HL-60 (cell line): ENCODE data around the gene TCF19.

Experiments used
- DNase-seq, 2 experiments: peaks; one replicate each; pipeline ENCODE4 v3.0.0-alpha.2; 2010 to 2020; ENCODE audit warnings: low read depth in 1 of 2, low spot score in 1 of 2
- H3K27ac ChIP-seq: fragments of 250-450 bp; sonication (Bioruptor Pico); replicated peaks from 2 replicates; pipeline ENCODE4 v1.5.1; 2020; ENCODE audit warnings: mild to moderate bottlenecking, moderate library complexity
- H3K27me3 ChIP-seq: fragments of 250-450 bp; sonication (Bioruptor Pico); 2 replicates; pipeline ENCODE4 v1.5.1; 2021; ENCODE audit warnings: mild to moderate bottlenecking, moderate library complexity; ENCODE audit not compliant: insufficient read depth, poor library complexity, severe bottlenecking
- H3K4me3 ChIP-seq: replicated peaks from 2 replicates; pipeline ENCODE4 v1.5.1; 2011; ENCODE audit warnings: mild to moderate bottlenecking, control low read depth, low read length; ENCODE audit not compliant: insufficient read depth
- CTCF ChIP-seq: IDR thresholded peaks from one replicate; pipeline ENCODE4 v1.5.1; 2011; ENCODE audit warnings: low read length, control low read depth, inconsistent platforms; ENCODE audit not compliant: insufficient read depth
- GABPA ChIP-seq: IDR thresholded peaks from 2 replicates; pipeline ENCODE4 v1.6.1; 2012; ENCODE audit warnings: low read depth
- POLR2AphosphoS5 ChIP-seq: IDR thresholded peaks from 2 replicates; pipeline ENCODE4 v1.6.1; 2012; ENCODE audit warnings: low read depth
- SPI1 ChIP-seq: IDR thresholded peaks from 2 replicates; pipeline ENCODE4 v1.6.1; 2012; ENCODE audit warnings: low read depth, mild to moderate bottlenecking, borderline replicate concordance
- TF ChIP-seq, protein P1 (sequence below): IDR thresholded peaks from 2 replicates; pipeline ENCODE4 v1.6.1; 2012; ENCODE audit warnings: low read depth; ENCODE audit not compliant: insufficient replicate concordance

TCF19 gene

DNA sequence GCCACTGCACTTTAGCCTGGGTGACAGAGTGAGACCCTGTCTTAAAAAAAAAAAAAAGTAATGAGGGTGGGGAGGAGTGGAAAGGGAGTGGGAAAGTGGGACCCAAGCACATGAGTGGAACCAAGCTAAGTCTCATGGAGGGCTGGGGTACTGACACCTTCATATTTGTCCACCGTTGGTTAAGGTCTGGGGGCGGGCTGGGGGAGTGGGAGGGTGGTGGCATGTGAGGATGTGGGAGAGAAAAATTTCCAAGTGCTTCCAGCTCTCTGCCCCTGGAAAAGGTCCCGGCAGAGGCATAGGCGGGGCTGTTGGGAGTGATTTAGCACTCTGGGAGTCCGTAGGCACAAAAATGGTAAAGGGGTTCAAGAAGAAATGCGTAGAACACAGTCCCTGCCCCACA lies 25.6 kb upstream of the TCF19 start:
- Histone ChIP-seq H3K27ac (no peak overlapping the region), H3K4me3 (no peak overlapping the region), H3K27me3 (peaks cover 5% of the 10 kb centered on the region)
- no peak for TF ChIP-seq CTCF
- no peak for TF ChIP-seq GABPA
- TF ChIP-seq, protein P1, sequence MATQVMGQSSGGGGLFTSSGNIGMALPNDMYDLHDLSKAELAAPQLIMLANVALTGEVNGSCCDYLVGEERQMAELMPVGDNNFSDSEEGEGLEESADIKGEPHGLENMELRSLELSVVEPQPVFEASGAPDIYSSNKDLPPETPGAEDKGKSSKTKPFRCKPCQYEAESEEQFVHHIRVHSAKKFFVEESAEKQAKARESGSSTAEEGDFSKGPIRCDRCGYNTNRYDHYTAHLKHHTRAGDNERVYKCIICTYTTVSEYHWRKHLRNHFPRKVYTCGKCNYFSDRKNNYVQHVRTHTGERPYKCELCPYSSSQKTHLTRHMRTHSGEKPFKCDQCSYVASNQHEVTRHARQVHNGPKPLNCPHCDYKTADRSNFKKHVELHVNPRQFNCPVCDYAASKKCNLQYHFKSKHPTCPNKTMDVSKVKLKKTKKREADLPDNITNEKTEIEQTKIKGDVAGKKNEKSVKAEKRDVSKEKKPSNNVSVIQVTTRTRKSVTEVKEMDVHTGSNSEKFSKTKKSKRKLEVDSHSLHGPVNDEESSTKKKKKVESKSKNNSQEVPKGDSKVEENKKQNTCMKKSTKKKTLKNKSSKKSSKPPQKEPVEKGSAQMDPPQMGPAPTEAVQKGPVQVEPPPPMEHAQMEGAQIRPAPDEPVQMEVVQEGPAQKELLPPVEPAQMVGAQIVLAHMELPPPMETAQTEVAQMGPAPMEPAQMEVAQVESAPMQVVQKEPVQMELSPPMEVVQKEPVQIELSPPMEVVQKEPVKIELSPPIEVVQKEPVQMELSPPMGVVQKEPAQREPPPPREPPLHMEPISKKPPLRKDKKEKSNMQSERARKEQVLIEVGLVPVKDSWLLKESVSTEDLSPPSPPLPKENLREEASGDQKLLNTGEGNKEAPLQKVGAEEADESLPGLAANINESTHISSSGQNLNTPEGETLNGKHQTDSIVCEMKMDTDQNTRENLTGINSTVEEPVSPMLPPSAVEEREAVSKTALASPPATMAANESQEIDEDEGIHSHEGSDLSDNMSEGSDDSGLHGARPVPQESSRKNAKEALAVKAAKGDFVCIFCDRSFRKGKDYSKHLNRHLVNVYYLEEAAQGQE = no peak
- no peak for TF ChIP-seq SPI1
- TF ChIP-seq POLR2AphosphoS5 = no peak
- no peak for DNase-seq

- no peak overlapping the region for H3K4me3 ChIP-seq
- TF ChIP-seq, protein P1 = no peak
- TF ChIP-seq POLR2AphosphoS5 (no peak), CTCF (no peak), GABPA (no peak), SPI1 (no peak)
- H3K27me3 ChIP-seq = no peaks in the 10 kb centered on the region
- no peak for DNase-seq
- H3K27ac ChIP-seq = no peak overlapping the region
Observed at GRCh38 chr6:31135710-31136109, 22.7 kb upstream of the TCF19 start.

DNA sequence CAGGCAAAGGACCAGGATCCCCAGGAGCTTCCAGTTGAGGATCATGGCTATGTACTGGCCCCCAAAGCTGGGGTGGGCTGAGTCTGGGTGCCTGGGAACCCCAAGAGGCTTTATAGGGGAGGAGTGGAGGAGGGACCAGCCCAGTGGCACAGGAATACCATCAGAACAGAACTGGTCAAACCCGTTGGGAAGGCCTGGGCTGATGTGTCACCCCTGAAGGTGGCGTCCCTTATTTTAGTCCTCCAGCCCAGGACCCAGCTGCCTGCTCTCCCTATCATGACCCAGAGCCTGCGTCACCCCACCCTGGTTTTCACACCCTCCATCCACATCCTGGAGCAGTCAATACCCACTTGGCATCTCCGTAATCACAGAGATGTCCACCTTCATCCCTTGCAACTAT lies 19.4 kb upstream of the TCF19 start, which contains the start of gene PSORS1C2:
TSS of gene PSORS1C2 (minus strand) at position 85 of the 400 bp plus-strand sequence. CDS start at position 45, 40 bp downstream.
- TF ChIP-seq POLR2AphosphoS5 (no peak), SPI1 (no peak), CTCF (no peak), GABPA (no peak)
- TF ChIP-seq, protein P1 = no peak
- Histone ChIP-seq H3K4me3 (no peak within 1 kb of the TSS), H3K27me3 (no peaks in the 10 kb centered on the region), H3K27ac (no peak within 1 kb of the TSS)
- no peak for DNase-seq
